Astrocyte (in vitro differentiated cells and primary cell): ENCODE data around the gene ZNF22. TPM values are rescaled to one million over a fixed set of nuclear protein-coding genes. Genes with fewer than 3 reads are reported as not detected.

Experiments used
- DNase-seq: peaks from one replicate; pipeline ENCODE4 v3.0.0-alpha.2; 2010; ENCODE audit warnings: low read depth
- FAIRE-seq: peaks from 2 replicates; lab custom pipeline; 2011; peaks lifted over from hg19 to GRCh38; lab: Jason Lieb, UNC
- H2AFZ ChIP-seq: 2 replicates; pipeline ENCODE4 v1.6.0; 2012; ENCODE audit warnings: low read depth, low read length, inconsistent platforms
- H3K27ac ChIP-seq: 2 replicates; pipeline ENCODE4 v1.5.1; 2011; ENCODE audit warnings: low read depth, low read length, inconsistent platforms
- H3K27me3 ChIP-seq: 2 replicates; pipeline ENCODE4 v1.6.0; 2011; ENCODE audit warnings: low read length, inconsistent platforms; ENCODE audit not compliant: insufficient read depth
- H3K36me3 ChIP-seq: 2 replicates; pipeline ENCODE4 v1.5.1; 2011; ENCODE audit warnings: low read length, inconsistent platforms; ENCODE audit not compliant: insufficient read depth
- H3K4me1 ChIP-seq: 2 replicates; pipeline ENCODE4 v1.5.1; 2011; ENCODE audit warnings: low read length, inconsistent platforms; ENCODE audit not compliant: insufficient read depth
- H3K4me2 ChIP-seq: 2 replicates; pipeline ENCODE4 v1.6.0; 2012; ENCODE audit warnings: low read length, inconsistent platforms
- H3K4me3 ChIP-seq: 2 replicates; pipeline ENCODE4 v1.5.1; 2011; ENCODE audit warnings: low read depth, mild to moderate bottlenecking, low read length, inconsistent platforms; ENCODE audit not compliant: insufficient read depth
- H3K79me2 ChIP-seq: 2 replicates; pipeline ENCODE4 v1.6.0; 2012; ENCODE audit warnings: mild to moderate bottlenecking, low read length, inconsistent platforms; ENCODE audit not compliant: insufficient read depth
- H3K9ac ChIP-seq: 2 replicates; pipeline ENCODE4 v1.6.0; 2012; ENCODE audit warnings: mild to moderate bottlenecking, low read length, inconsistent platforms
- H3K9me3 ChIP-seq: 2 replicates; pipeline ENCODE4 v1.5.1; 2012; ENCODE audit warnings: low read depth, mild to moderate bottlenecking, low read length, inconsistent platforms; ENCODE audit not compliant: insufficient read depth
- H4K20me1 ChIP-seq: 2 replicates; pipeline ENCODE4 v1.6.0; 2012; ENCODE audit warnings: low read length, inconsistent platforms; ENCODE audit not compliant: insufficient read depth
- H3K27ac Mint-ChIP-seq: one replicate; pipeline ENCODE4 v1.8.0; 2021; ENCODE audit warnings: mild to moderate bottlenecking, mixed read lengths; ENCODE audit not compliant: unreplicated experiment
- H3K27me3 Mint-ChIP-seq: one replicate; pipeline ENCODE4 v1.8.0; 2021; ENCODE audit warnings: low read depth, mixed read lengths; ENCODE audit not compliant: unreplicated experiment
- H3K36me3 Mint-ChIP-seq: one replicate; pipeline ENCODE4 v1.8.0; 2021; ENCODE audit warnings: low read depth, mixed read lengths; ENCODE audit not compliant: unreplicated experiment
- H3K4me1 Mint-ChIP-seq: one replicate; pipeline ENCODE4 v1.8.0; 2021; ENCODE audit warnings: low read depth, mixed read lengths; ENCODE audit not compliant: unreplicated experiment
- H3K4me3 Mint-ChIP-seq: one replicate; pipeline ENCODE4 v1.8.0; 2021; ENCODE audit warnings: mild to moderate bottlenecking, moderate library complexity, mixed read lengths; ENCODE audit not compliant: unreplicated experiment
- H3K9me3 Mint-ChIP-seq: one replicate; pipeline ENCODE4 v1.8.0; 2021; ENCODE audit warnings: mild to moderate bottlenecking, mixed read lengths; ENCODE audit not compliant: unreplicated experiment
- CTCF ChIP-seq: IDR thresholded peaks from 2 replicates; pipeline ENCODE4 v1.5.1; 2011; ENCODE audit warnings: low read depth, mild to moderate bottlenecking, inconsistent platforms, low read length, moderate library complexity; ENCODE audit not compliant: insufficient read depth
- EZH2 ChIP-seq: IDR thresholded peaks from 2 replicates; pipeline ENCODE4 v1.6.1; 2012; ENCODE audit warnings: mild to moderate bottlenecking, low read length, inconsistent platforms; ENCODE audit not compliant: insufficient read depth
- total RNA-seq: library from RNA; stranded (reverse); gene quantifications from 2 replicates; pipeline ENCODE4 v1.2.1, GENCODE V29; 2021

Gene ZNF22
- total RNA-seq, 1 donor from 2014 or later: 12.0 TPM

- peaks cover 4% of the 10 kb centered on the region for H3K4me1 ChIP-seq
- H3K27ac Mint-ChIP-seq: peak overlapping the region; percentile 34
- no peaks in the 10 kb centered on the region for H3K9me3 Mint-ChIP-seq
- H3K36me3 Mint-ChIP-seq: peaks cover 35% of the 10 kb centered on the region
- FAIRE-seq: no peak
- TF ChIP-seq CTCF: no peak
- no peak for TF ChIP-seq EZH2
- H3K4me2 ChIP-seq: no peak overlapping the region
- H3K27ac ChIP-seq: no peak overlapping the region
- peaks cover 23% of the 10 kb centered on the region for H3K4me1 Mint-ChIP-seq
- H3K4me3 ChIP-seq: no peak overlapping the region
- H3K79me2 ChIP-seq: no peaks in the 10 kb centered on the region
- H3K27me3 ChIP-seq: no peaks in the 10 kb centered on the region
- no peak overlapping the region for H3K4me3 Mint-ChIP-seq
- H4K20me1 ChIP-seq: no peaks in the 10 kb centered on the region
- H2AFZ ChIP-seq: no peak overlapping the region
- no peaks in the 10 kb centered on the region for H3K9me3 ChIP-seq
- no peaks in the 10 kb centered on the region for H3K36me3 ChIP-seq
- no peak overlapping the region for H3K9ac ChIP-seq
- no peaks in the 10 kb centered on the region for H3K27me3 Mint-ChIP-seq
- DNase-seq: no peak
Observed at GRCh38 chr10:44990965-44991364, 9.8 kb upstream of the ZNF22 start.

GRCh38 chr10:44991571-44991970, 9.2 kb upstream of the ZNF22 start:
- Mint-ChIP-seq H3K27ac (no peak overlapping the region), H3K36me3 (peaks cover 33% of the 10 kb centered on the region), H3K27me3 (no peaks in the 10 kb centered on the region), H3K4me1 (peaks cover 18% of the 10 kb centered on the region), H3K9me3 (no peaks in the 10 kb centered on the region), H3K4me3 (no peak overlapping the region)
- DNase-seq: no peak
- Histone ChIP-seq H3K4me1 (no peaks in the 10 kb centered on the region), H3K9me3 (no peaks in the 10 kb centered on the region), H3K27me3 (no peaks in the 10 kb centered on the region), H3K9ac (no peak overlapping the region), H3K4me3 (no peak overlapping the region), H3K27ac (no peak overlapping the region), H3K4me2 (no peak overlapping the region), H3K36me3 (no peaks in the 10 kb centered on the region), H3K79me2 (no peaks in the 10 kb centered on the region), H4K20me1 (no peaks in the 10 kb centered on the region), H2AFZ (no peak overlapping the region)
- FAIRE-seq: no peak
- no peak for TF ChIP-seq CTCF
- no peak for TF ChIP-seq EZH2

- FAIRE-seq (no peak), DNase-seq (no peak)
- Mint-ChIP-seq H3K4me1 (peaks cover 16% of the 10 kb centered on the region), H3K9me3 (no peaks in the 10 kb centered on the region), H3K27me3 (no peaks in the 10 kb centered on the region), H3K36me3 (peaks cover 31% of the 10 kb centered on the region), H3K27ac (no peak overlapping the region), H3K4me3 (no peak overlapping the region)
- TF ChIP-seq CTCF (no peak), EZH2 (no peak)
- H3K27ac ChIP-seq: no peak overlapping the region
- no peaks in the 10 kb centered on the region for H3K79me2 ChIP-seq
- no peaks in the 10 kb centered on the region for H3K4me1 ChIP-seq
- no peak overlapping the region for H3K4me3 ChIP-seq
- H3K36me3 ChIP-seq: no peaks in the 10 kb centered on the region
- no peak overlapping the region for H3K4me2 ChIP-seq
- H3K27me3 ChIP-seq: no peaks in the 10 kb centered on the region
- no peak overlapping the region for H2AFZ ChIP-seq
- no peaks in the 10 kb centered on the region for H3K9me3 ChIP-seq
- H3K9ac ChIP-seq: no peak overlapping the region
- H4K20me1 ChIP-seq: no peaks in the 10 kb centered on the region
Observed at GRCh38 chr10:44992070-44992731, 8.5 kb upstream of the ZNF22 start.
